SK-N-SH (cell line): ENCODE measurements around the gene ODAD3. TPM values are rescaled to one million over a fixed set of nuclear protein-coding genes. Genes with fewer than 3 reads are reported as not detected.
A peak's percentile ranks its signal among the peaks of the same experiment; 100 is the strongest.

ENCODE experiments used
- CTCF ChIA-PET: fragments of 300-600, 350-600 bp; formaldehyde crosslinking; extraction: SDS; loops from one replicate; lab custom pipeline; 2021; lab: Yijun Ruan, JAX
- POLR2A ChIA-PET: fragments of 350-600 bp; sonication (Branson Sonifier 250); formaldehyde crosslinking; extraction: SDS; loops from one replicate; lab custom pipeline; 2020; ENCODE audit warnings: antibody characterized with exemption, inconsistent platforms; lab: Yijun Ruan, JAX
- DNase-seq: peaks from one replicate; pipeline ENCODE4 v3.0.0; 2012
- H2AFZ ChIP-seq: fragments of 200-600 bp; sonication (generic); 2 replicates; pipeline ENCODE4 v1.8.1; 2016; ENCODE audit warnings: antibody characterized with exemption, mild to moderate bottlenecking, low read depth
- H3F3A ChIP-seq: fragments of 200-600 bp; sonication (generic); replicated peaks from 2 replicates; pipeline ENCODE3; 2016; ENCODE audit warnings: antibody characterized with exemption, mild to moderate bottlenecking; ENCODE audit not compliant: insufficient read depth
- H3K27ac ChIP-seq, 2 experiments: fragments of 200-500 bp in 1 of 2; fragments of 200-600 bp in 1 of 2; sonication (Bioruptor generic) in 1 of 2; sonication (generic), shearing (Covaris generic) in 1 of 2; 2 replicates each; pipeline versions ENCODE4 v1.5.1 to v1.6.1; 2014 to 2016; ENCODE audit warnings: low read depth in 2 of 2, inconsistent platforms in 1 of 2, low read length in 1 of 2, mild to moderate bottlenecking in 1 of 2, mixed read lengths in 1 of 2
- H3K27me3 ChIP-seq: fragments of 200-600 bp; sonication (generic), shearing (Covaris generic); 2 replicates; pipeline ENCODE4 v1.6.1; 2016; ENCODE audit warnings: mixed run types; ENCODE audit not compliant: insufficient read depth
- H3K36me3 ChIP-seq, 2 experiments: fragments of 200-500 bp in 1 of 2; fragments of 200-600 bp in 1 of 2; sonication (Bioruptor generic) in 1 of 2; sonication (generic) in 1 of 2; replicated peaks in 1 of 2; 2 replicates each; pipeline versions ENCODE3 to v1.5.1; 2014 to 2016; ENCODE audit warnings: low read length in 1 of 2, mild to moderate bottlenecking in 1 of 2; ENCODE audit not compliant: insufficient read depth in 2 of 2, control insufficient read depth in 1 of 2
- H3K4me1 ChIP-seq, 2 experiments: fragments of 200-500 bp in 1 of 2; fragments of 200-600 bp in 1 of 2; sonication (Bioruptor generic) in 1 of 2; sonication (generic), shearing (Covaris generic) in 1 of 2; 2 replicates each; pipeline versions ENCODE4 v1.5.1 to v1.6.1; 2014 to 2016; ENCODE audit warnings: low read depth in 1 of 2, low read length in 1 of 2, mixed run types in 1 of 2; ENCODE audit not compliant: insufficient read depth in 2 of 2, control insufficient read depth in 1 of 2
- H3K4me2 ChIP-seq: fragments of 200-600 bp; sonication (generic), shearing (Covaris generic); 2 replicates; pipeline ENCODE4 v1.6.1; 2017; ENCODE audit warnings: mixed run types
- H3K4me3 ChIP-seq, 2 experiments: fragments of 200-500 bp in 1 of 2; fragments of 200-600 bp in 1 of 2; sonication (Bioruptor generic) in 1 of 2; sonication (generic), shearing (Covaris generic) in 1 of 2; 2 replicates each; pipeline versions ENCODE4 v1.5.1 to v1.8.1; 2014 to 2016; ENCODE audit warnings: low read depth in 2 of 2, inconsistent platforms in 1 of 2, low read length in 1 of 2, mild to moderate bottlenecking in 1 of 2, mixed read lengths in 1 of 2, moderate library complexity in 1 of 2
- H3K79me2 ChIP-seq: fragments of 200-600 bp; sonication (generic); 2 replicates; pipeline ENCODE4 v1.8.1; 2017; ENCODE audit warnings: mild to moderate bottlenecking; ENCODE audit not compliant: insufficient read depth
- H3K9ac ChIP-seq: fragments of 200-600 bp; sonication (generic); 2 replicates; pipeline ENCODE4 v1.6.1; 2017; ENCODE audit warnings: mixed run types
- H3K9me2 ChIP-seq: fragments of 200-600 bp; sonication (generic); 2 replicates; pipeline ENCODE4 v1.6.1; 2017; ENCODE audit warnings: mixed run types
- H3K9me3 ChIP-seq: fragments of 200-600 bp; sonication (generic); 2 replicates; pipeline ENCODE4 v1.6.1; 2017; ENCODE audit warnings: mixed run types, mild to moderate bottlenecking, moderate library complexity
- H4K20me1 ChIP-seq: fragments of 200-600 bp; sonication (generic); 2 replicates; pipeline ENCODE4 v1.6.1; 2017; ENCODE audit warnings: mild to moderate bottlenecking, mixed run types; ENCODE audit not compliant: insufficient read depth
- CHD2 ChIP-seq: fragments of 150-350 bp; IDR thresholded peaks from 2 replicates; pipeline ENCODE4 v1.6.1; 2018; ENCODE audit warnings: low read length; ENCODE audit not compliant: partially characterized antibody
- ELF1 ChIP-seq: IDR thresholded peaks from 2 replicates; pipeline ENCODE4 v1.4.0; 2012
- GATA2 ChIP-seq: sonication (generic); formaldehyde crosslinking; IDR thresholded peaks from 2 replicates; pipeline ENCODE4 v1.5.0; 2020; ENCODE audit warnings: mild to moderate bottlenecking, missing genetic modification reagents
- IRF3 ChIP-seq: fragments of 150-350 bp; IDR thresholded peaks from 2 replicates; pipeline ENCODE4 v1.6.1; 2016; ENCODE audit warnings: mild to moderate bottlenecking, low read depth, low read length
- MAX ChIP-seq: IDR thresholded peaks from 2 replicates; pipeline ENCODE4 v1.4.0; 2012; ENCODE audit warnings: low read depth
- MEF2A ChIP-seq: IDR thresholded peaks from 2 replicates; pipeline ENCODE4 v1.4.0; 2012; ENCODE audit warnings: low read depth, borderline replicate concordance
- REST ChIP-seq: IDR thresholded peaks from 2 replicates; pipeline ENCODE4 v1.6.1; 2012; ENCODE audit warnings: mild to moderate bottlenecking, low read depth, low read length, moderate library complexity
- SIN3A ChIP-seq: IDR thresholded peaks from 2 replicates; pipeline ENCODE4 v1.6.1; 2012; ENCODE audit warnings: low read depth, mild to moderate bottlenecking, low read length, moderate library complexity, borderline replicate concordance
- TAF1 ChIP-seq: IDR thresholded peaks from 2 replicates; pipeline ENCODE4 v1.6.1; 2012; ENCODE audit warnings: low read depth, mild to moderate bottlenecking, low read length, moderate library complexity, borderline replicate concordance
- TCF12 ChIP-seq: IDR thresholded peaks from 2 replicates; pipeline ENCODE4 v1.4.0; 2012
- WGBS: methylation state at CpG from one replicate; pipeline ENCODE4 v1.1.6; 2017; ENCODE audit warnings: low lambda C conversion rate; 5-methylcytosine and 5-hydroxymethylcytosine counted together
- polyA plus RNA-seq, 3 experiments: library from polyadenylated mRNA; depleted of rRNA; stranded (reverse); fragments of >200 nt; gene quantifications; 2 replicates each; pipeline ENCODE4 v1.2.3, GENCODE V29; 2012

ODAD3 gene
- polyA plus RNA-seq, 1 of the 3 experiments (the other 2 are of a cell fraction), result 4.2 TPM

- no peak overlapping the region; the same call in 1 of the 2 replicates for H3K9ac ChIP-seq
- H2AFZ ChIP-seq, result peak overlapping the region; percentile 70; the same call in 1 of the 2 replicates
- TF ChIP-seq MAX (no peak), ELF1 (no peak), REST (no peak), IRF3 (no peak), MEF2A (no peak), SIN3A (no peak), TAF1 (no peak), TCF12 (no peak), GATA2 (CRISPR knock-in tag) (no peak), CHD2 (no peak)
- ChIA-PET POLR2A (interaction anchor here (0.7 to 4.3 kb wide), 10 partner anchors 9 to 99 kb away, joined by 3 to 30 read pairs (median 7); partner anchors contain the start of genes ELAVL3, ODAD3, PRKCSH and RGL3), CTCF (interaction anchor here (0.6 to 6.4 kb wide), 27 partner anchors 9 to 145 kb away, joined by 3 to 85 read pairs (median 5); partner anchors contain the start of genes ECSIT, ELAVL3, ODAD3 and PRKCSH)
- H3K36me3 ChIP-seq, result no peaks in the 10 kb centered on the region
- no peaks in the 10 kb centered on the region for H3K27me3 ChIP-seq
- H3K4me2 ChIP-seq, result peak overlapping the region; percentile 76
- H3K27ac ChIP-seq, result peak overlapping the region in 1 of 2 experiments; percentile 84; a peak in 2 of 4 replicates
- DNase-seq, result no peak
- no peaks in the 10 kb centered on the region for H3K9me3 ChIP-seq
- WGBS, result no CpG with 5 or more reads among the region's 9 CpGs
- no peaks in the 10 kb centered on the region for H4K20me1 ChIP-seq
- H3K4me1 ChIP-seq, result peaks cover 0 to 14% of the 10 kb centered on the region in 2 experiments; a peak in 1 of 4 replicates
- no peaks in the 10 kb centered on the region for H3K9me2 ChIP-seq
- peak overlapping the region; percentile 51 to 54 for H3K4me3 ChIP-seq
- peaks cover 12% of the 10 kb centered on the region; the same call in 1 of the 2 replicates for H3K79me2 ChIP-seq
- peaks cover 16% of the 10 kb centered on the region for H3F3A ChIP-seq
These were observed 51.2 kb downstream of the ODAD3 start for GRCh38 chr19:11383706-11384048.
